ENCODE measurements around the gene GLG1. TPM values are rescaled to one million over a fixed set of nuclear protein-coding genes. Genes with fewer than 3 reads are reported as not detected.

Gene GLG1
- total RNA-seq, 1 donor from 2014 or later, result 276 TPM

DNA sequence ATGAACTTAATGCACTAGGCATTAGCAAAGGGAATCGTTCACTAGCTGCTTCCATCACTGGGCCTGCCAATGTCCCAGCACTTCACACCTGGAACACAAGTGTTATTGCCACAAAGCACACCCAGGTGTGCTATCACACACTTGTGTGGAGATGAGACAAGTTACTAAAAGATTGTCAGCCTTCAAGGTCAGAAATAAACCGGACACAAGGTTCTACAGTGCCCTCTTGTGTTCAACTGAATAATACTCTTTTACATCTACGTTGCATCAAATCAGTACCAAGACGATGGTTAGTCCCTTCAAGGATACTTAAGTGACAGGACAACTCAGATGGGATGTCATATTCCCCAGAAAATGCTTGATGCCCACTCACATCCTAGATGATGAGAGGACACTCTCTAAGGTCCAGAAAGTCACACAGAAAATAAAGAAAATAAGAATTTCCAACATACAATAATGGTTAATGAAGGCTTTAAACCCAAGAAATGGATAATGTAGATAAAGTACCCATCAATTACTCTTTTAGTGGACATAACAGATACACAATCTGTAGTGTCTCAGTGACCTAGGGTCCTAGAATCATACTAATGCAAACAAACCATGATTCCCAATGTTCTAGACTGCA lies 16.4 kb upstream of the GLG1 start:
- H3K27me3 Mint-ChIP-seq (ENCODE audit: low read depth), result no peaks in the 10 kb centered on the region
- no peaks in the 10 kb centered on the region for H3K9me3 Mint-ChIP-seq (ENCODE audit: low read depth)
- no peak for DNase-seq (ENCODE audit: low spot score)
- H3K36me3 Mint-ChIP-seq (ENCODE audit: low read depth), result peaks cover 12% of the 10 kb centered on the region
- no peak overlapping the region for H3K4me3 Mint-ChIP-seq (ENCODE audit: unreplicated experiment)
- H3K4me1 Mint-ChIP-seq (ENCODE audit: low read depth), result peaks cover 32% of the 10 kb centered on the region
- peak overlapping the region; percentile 54 for H3K27ac Mint-ChIP-seq (ENCODE audit: unreplicated experiment)
- TF ChIP-seq, protein P1, sequence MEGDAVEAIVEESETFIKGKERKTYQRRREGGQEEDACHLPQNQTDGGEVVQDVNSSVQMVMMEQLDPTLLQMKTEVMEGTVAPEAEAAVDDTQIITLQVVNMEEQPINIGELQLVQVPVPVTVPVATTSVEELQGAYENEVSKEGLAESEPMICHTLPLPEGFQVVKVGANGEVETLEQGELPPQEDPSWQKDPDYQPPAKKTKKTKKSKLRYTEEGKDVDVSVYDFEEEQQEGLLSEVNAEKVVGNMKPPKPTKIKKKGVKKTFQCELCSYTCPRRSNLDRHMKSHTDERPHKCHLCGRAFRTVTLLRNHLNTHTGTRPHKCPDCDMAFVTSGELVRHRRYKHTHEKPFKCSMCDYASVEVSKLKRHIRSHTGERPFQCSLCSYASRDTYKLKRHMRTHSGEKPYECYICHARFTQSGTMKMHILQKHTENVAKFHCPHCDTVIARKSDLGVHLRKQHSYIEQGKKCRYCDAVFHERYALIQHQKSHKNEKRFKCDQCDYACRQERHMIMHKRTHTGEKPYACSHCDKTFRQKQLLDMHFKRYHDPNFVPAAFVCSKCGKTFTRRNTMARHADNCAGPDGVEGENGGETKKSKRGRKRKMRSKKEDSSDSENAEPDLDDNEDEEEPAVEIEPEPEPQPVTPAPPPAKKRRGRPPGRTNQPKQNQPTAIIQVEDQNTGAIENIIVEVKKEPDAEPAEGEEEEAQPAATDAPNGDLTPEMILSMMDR (IDR thresholded peaks at IDR 0.05), result peak; percentile 90

DNA sequence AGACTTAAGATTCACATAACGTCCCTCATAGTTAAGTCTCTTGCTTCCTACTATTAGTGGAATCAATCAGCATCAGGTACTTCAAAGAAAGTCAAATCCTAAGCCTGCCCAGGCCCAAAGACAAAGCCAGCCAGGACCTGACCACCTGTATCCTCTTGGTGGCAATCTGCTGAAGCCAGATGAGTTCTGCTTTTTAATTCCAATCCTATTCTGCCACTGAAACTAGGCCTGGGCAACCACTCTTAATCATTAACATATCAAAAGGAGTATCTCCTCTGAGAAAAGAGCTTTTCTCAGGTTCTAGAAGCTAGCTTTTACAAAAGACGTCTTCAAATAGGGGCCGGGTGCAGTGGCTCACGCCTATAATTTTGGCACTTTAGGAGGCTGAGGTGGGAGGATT lies 15.1 kb upstream of the GLG1 start:
- Mint-ChIP-seq H3K4me3 (ENCODE audit: unreplicated experiment) (no peak overlapping the region), H3K27ac (ENCODE audit: unreplicated experiment) (no peak overlapping the region), H3K36me3 (ENCODE audit: low read depth) (peaks cover 13% of the 10 kb centered on the region)

DNA sequence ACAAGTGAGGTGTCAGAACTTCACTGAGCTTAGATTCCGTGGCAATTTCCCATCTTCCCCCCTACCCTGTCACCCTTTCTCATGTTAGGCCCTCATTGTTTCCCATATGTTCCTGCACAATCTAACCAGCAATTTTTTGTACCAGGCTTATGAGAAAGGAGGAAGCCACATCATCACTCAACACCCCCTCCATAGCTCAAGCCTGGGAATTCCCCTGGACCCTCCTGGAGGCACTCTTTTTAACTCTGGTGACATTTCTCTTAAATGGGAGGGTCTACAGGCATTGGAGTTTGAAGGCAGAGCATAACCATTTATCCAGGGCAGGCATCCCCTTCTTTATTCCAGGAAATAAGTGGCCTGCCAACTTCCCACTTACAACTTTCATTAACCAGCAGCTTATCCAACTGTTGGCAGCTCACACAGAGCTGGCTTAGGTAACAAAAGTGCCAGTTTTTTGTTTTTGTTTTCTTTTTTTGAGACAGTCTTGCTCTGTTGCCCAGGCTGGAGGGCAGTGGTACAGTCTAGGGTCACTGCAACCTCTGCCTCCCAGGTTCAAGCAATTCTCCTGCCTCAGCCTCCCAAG lies 10.4 kb upstream of the GLG1 start:
- TF ChIP-seq, protein P1 (IDR thresholded peaks at IDR 0.05), result no peak
- Mint-ChIP-seq H3K27me3 (ENCODE audit: low read depth) (no peaks in the 10 kb centered on the region), H3K9me3 (ENCODE audit: low read depth) (no peaks in the 10 kb centered on the region), H3K36me3 (ENCODE audit: low read depth) (peaks cover 8% of the 10 kb centered on the region), H3K4me3 (ENCODE audit: unreplicated experiment) (no peak overlapping the region), H3K27ac (ENCODE audit: unreplicated experiment) (peak overlapping the region; percentile 30), H3K4me1 (ENCODE audit: low read depth) (peaks cover 12% of the 10 kb centered on the region)
- no peak for DNase-seq (ENCODE audit: low spot score)

More for the DNA sequence above, 15.1 kb upstream of the GLG1 start:
- no peaks in the 10 kb centered on the region for H3K27me3 Mint-ChIP-seq (ENCODE audit: low read depth)
- no peaks in the 10 kb centered on the region for H3K9me3 Mint-ChIP-seq (ENCODE audit: low read depth)
- DNase-seq (ENCODE audit: low spot score), result no peak
- peaks cover 23% of the 10 kb centered on the region for H3K4me1 Mint-ChIP-seq (ENCODE audit: low read depth)
- TF ChIP-seq, protein P1 (IDR thresholded peaks at IDR 0.05), result no peak

DNA sequence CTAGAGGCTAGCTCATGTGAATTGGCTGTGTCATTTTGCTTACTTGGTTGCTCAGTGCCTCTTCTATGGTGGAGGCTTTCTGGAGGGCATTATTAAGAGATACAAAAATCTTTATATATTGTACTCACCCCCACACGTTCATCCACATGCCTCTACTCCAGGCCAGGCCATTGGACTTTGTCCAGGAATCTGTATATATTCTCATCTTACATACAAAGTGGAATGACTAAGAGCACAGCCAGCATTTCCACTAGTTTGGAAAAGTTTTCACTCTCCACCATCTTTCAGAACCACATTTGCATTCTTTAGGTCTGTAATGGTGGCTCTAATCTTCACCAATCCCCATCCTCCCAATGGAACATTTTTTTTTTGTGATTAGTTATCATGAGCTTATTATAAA lies 4.8 kb upstream of the GLG1 start:
- DNase-seq (ENCODE audit: low spot score), result no peak
- TF ChIP-seq, protein P1 (IDR thresholded peaks at IDR 0.05), result no peak
- H3K27me3 Mint-ChIP-seq (ENCODE audit: low read depth), result no peaks in the 10 kb centered on the region
- H3K36me3 Mint-ChIP-seq (ENCODE audit: low read depth), result peaks cover 5% of the 10 kb centered on the region
- peak overlapping the region; percentile 97 for H3K27ac Mint-ChIP-seq (ENCODE audit: unreplicated experiment)
- peaks cover 26% of the 10 kb centered on the region for H3K4me1 Mint-ChIP-seq (ENCODE audit: low read depth)
- no peak overlapping the region for H3K4me3 Mint-ChIP-seq (ENCODE audit: unreplicated experiment)
- no peaks in the 10 kb centered on the region for H3K9me3 Mint-ChIP-seq (ENCODE audit: low read depth)

DNA sequence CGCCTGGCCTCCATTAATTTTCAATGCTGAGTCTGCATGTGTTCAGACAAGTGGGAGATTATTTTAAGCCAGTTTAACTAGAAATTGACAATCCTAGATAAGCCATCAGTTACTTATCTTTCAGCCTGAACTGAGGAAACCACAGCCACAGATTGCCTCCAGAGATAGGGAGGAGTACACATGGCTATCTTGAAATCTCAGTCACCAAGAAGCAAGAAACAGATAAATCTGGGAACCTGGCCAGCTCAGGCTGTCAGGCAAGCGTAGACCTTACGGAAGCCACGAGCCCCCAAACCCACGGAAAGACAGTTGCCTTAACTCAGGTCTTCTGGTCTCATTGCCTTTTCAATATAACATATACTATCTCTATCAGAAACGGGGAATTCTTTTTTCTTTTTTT lies 2.0 kb upstream of the GLG1 start:
- Mint-ChIP-seq H3K36me3 (ENCODE audit: low read depth) (peaks cover 3% of the 10 kb centered on the region), H3K4me1 (ENCODE audit: low read depth) (peaks cover 45% of the 10 kb centered on the region), H3K9me3 (ENCODE audit: low read depth) (no peaks in the 10 kb centered on the region), H3K27ac (ENCODE audit: unreplicated experiment) (no peak overlapping the region), H3K4me3 (ENCODE audit: unreplicated experiment) (no peak overlapping the region), H3K27me3 (ENCODE audit: low read depth) (no peaks in the 10 kb centered on the region)
- DNase-seq (ENCODE audit: low spot score), result peak; percentile 15
- TF ChIP-seq, protein P1 (IDR thresholded peaks at IDR 0.05), result no peak
